Measurements from ENCODE around the gene NPTX1. TPM values are rescaled to one million over a fixed set of nuclear protein-coding genes. Genes with fewer than 3 reads are reported as not detected.

Gene NPTX1
- total RNA-seq, 4 donors from 2014 or later, result 0.92 to 0.98 TPM; not detected in 2

- intact Hi-C loops (cut with DNase I), result no loop called here
- no peak for DNase-seq
- Histone ChIP-seq H3K9me3 (no peaks in the 10 kb centered on the region), H3K27me3 (no peaks in the 10 kb centered on the region), H3K4me1 (no peaks in the 10 kb centered on the region), H3K36me3 (no peaks in the 10 kb centered on the region), H3K4me3 (replicated peaks in 1 of 3) (no peak overlapping the region), H3K27ac (peak overlapping the region in 1 of 3 donors; percentile 28)
- no peak for TF ChIP-seq CTCF (IDR thresholded peaks at IDR 0.05)
- no peak for TF ChIP-seq POLR2A (IDR thresholded peaks at IDR 0.05)
- WGBS, 2 donors, result 39 to 44% methylated on average over 6 to 7 of the region's 7 CpGs
These were observed 42.8 kb upstream of the NPTX1 start for GRCh38 chr17:80519091-80519781.

DNA sequence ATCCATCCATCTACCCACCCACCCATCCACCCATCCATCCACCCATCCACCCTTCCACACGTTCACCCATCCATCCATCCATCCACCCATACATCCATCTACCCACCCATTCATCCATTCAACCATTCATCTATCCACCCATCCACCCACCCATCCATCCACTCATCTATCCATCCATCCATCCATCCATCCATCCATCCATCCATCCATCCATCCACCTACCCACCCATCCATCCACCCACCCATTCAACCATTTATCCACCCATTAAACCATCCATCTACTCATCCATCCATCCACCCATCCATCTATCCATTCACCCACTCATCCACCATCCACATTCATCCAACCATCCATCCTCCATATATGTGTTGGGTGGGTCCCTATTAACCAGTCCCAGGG, 42.0 kb upstream of the NPTX1 start:
- no peak overlapping the region for H3K27ac ChIP-seq
- no peak for DNase-seq
- H3K9me3 ChIP-seq, result no peaks in the 10 kb centered on the region
- no peaks in the 10 kb centered on the region for H3K27me3 ChIP-seq
- no peak overlapping the region for H3K4me3 ChIP-seq (replicated peaks in 1 of 3)
- WGBS, 2 donors, result 79 to 82% methylated on average over 1 of the region's 1 CpG
- intact Hi-C loops (cut with DNase I), result no loop called here
- TF ChIP-seq POLR2A (IDR thresholded peaks at IDR 0.05), result no peak
- TF ChIP-seq CTCF (IDR thresholded peaks at IDR 0.05), result no peak
- no peaks in the 10 kb centered on the region for H3K36me3 ChIP-seq
- H3K4me1 ChIP-seq, result no peaks in the 10 kb centered on the region

DNA sequence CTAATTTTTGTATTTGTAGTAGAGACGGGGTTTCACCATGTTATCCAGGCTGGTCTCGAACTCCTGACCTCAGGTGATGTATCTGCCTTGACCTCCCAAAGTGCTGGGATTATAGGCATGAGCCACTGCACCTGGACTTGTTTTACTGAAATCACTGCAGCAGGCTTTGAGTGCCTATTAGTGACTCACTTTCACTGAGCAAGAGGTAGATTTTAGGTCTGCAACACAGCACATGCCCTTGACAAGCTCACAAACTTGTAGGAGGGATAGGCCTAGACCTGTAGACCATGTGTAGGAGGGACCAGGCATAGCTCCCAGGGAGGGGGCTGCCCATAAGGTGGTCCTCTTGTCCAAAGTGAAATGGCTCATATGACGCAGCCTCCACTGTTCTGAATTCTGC, 41.2 kb upstream of the NPTX1 start:
- H3K36me3 ChIP-seq, result no peaks in the 10 kb centered on the region
- H3K27me3 ChIP-seq, result no peaks in the 10 kb centered on the region
- DNase-seq, result no peak
- H3K9me3 ChIP-seq, result no peaks in the 10 kb centered on the region
- H3K4me3 ChIP-seq (replicated peaks in 1 of 3), result no peak overlapping the region
- intact Hi-C loops (cut with DNase I), result no loop called here
- no peaks in the 10 kb centered on the region for H3K4me1 ChIP-seq
- no peak overlapping the region for H3K27ac ChIP-seq
- WGBS, 2 donors, result 81 to 90% methylated on average over 3 of the region's 3 CpGs
- TF ChIP-seq POLR2A (IDR thresholded peaks at IDR 0.05) (no peak), CTCF (IDR thresholded peaks at IDR 0.05) (no peak)

GRCh38 chr17:80516171-80516932, 39.9 kb upstream of the NPTX1 start:
- no peak overlapping the region for H3K27ac ChIP-seq
- no peaks in the 10 kb centered on the region for H3K9me3 ChIP-seq
- 85% methylated on average over 17 of the region's 17 CpGs for whole genome bisulfite sequencing, 2 donors
- TF ChIP-seq CTCF (IDR thresholded peaks at IDR 0.05) (no peak), POLR2A (IDR thresholded peaks at IDR 0.05) (no peak)
- intact Hi-C loops (cut with DNase I), result no loop called here
- H3K36me3 ChIP-seq, result no peaks in the 10 kb centered on the region
- H3K4me3 ChIP-seq (replicated peaks in 1 of 3), result no peak overlapping the region
- no peaks in the 10 kb centered on the region for H3K4me1 ChIP-seq
- no peaks in the 10 kb centered on the region for H3K27me3 ChIP-seq
- DNase-seq, result no peak

DNA sequence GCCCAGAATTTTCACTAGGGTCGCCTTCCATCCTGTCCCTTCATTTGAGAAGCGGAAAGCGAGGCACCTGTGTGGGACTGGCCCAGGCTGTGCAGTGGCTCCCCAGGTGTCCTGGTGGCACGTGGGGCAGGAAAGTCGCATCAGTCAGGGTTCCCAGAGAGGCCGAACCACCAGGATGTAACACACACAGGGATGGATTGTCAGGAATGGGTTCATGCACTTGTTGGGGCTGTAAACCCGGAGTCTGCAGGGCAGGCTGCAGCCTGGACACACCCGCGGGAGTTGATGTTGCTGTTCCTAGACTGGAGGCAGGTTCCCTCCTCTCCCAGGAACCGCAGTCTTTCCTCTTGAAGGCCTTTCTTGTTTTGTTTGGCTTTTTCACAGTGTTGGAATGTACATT, 37.5 kb upstream of the NPTX1 start:
- Histone ChIP-seq H3K36me3 (no peaks in the 10 kb centered on the region), H3K4me3 (replicated peaks in 1 of 3) (no peak overlapping the region), H3K27me3 (no peaks in the 10 kb centered on the region), H3K9me3 (no peaks in the 10 kb centered on the region), H3K4me1 (no peaks in the 10 kb centered on the region), H3K27ac (no peak overlapping the region)
- WGBS, 2 donors, result 38 to 53% methylated on average over 9 to 10 of the region's 10 CpGs
- TF ChIP-seq CTCF (IDR thresholded peaks at IDR 0.05), result no peak
- TF ChIP-seq POLR2A (IDR thresholded peaks at IDR 0.05), result no peak
- DNase-seq, result no peak
- intact Hi-C loops (cut with DNase I), result no loop called here

Data from thyroid gland (tissue), 4 donors.